Endodermal cell (in vitro differentiated cells): ENCODE results near the gene RPS2. TPM values are rescaled to one million over a fixed set of nuclear protein-coding genes. Genes with fewer than 3 reads are reported as not detected.

Source experiments
- DNase-seq: peaks from one replicate; pipeline ENCODE4 v3.0.0-alpha.2; 2017
- H3K27ac ChIP-seq: 2 replicates; pipeline ENCODE4 v1.5.1; 2013; ENCODE audit warnings: mild to moderate bottlenecking, low read depth, low read length, moderate library complexity
- H3K27me3 ChIP-seq: 2 replicates; pipeline ENCODE4 v1.6.1; 2013; ENCODE audit warnings: mild to moderate bottlenecking, low read length, moderate library complexity; ENCODE audit not compliant: insufficient read depth, control insufficient read depth, poor library complexity, severe bottlenecking
- H3K36me3 ChIP-seq: 2 replicates; pipeline ENCODE4 v1.7.0; 2013; ENCODE audit warnings: mild to moderate bottlenecking, low read length, moderate library complexity; ENCODE audit not compliant: control insufficient read depth, insufficient read depth
- H3K4me1 ChIP-seq: one replicate; pipeline ENCODE4 v1.7.0; 2013; ENCODE audit warnings: low read length; ENCODE audit not compliant: control insufficient read depth, insufficient read depth
- H3K4me3 ChIP-seq: 2 replicates; pipeline ENCODE4 v1.5.1; 2013; ENCODE audit warnings: mild to moderate bottlenecking, low read length, moderate library complexity
- H3K9ac ChIP-seq: 2 replicates; pipeline ENCODE4 v1.6.1; 2013; ENCODE audit warnings: mild to moderate bottlenecking, low read length, moderate library complexity; ENCODE audit not compliant: poor library complexity, severe bottlenecking; ENCODE audit errors: extremely low read depth
- H3K9me3 ChIP-seq: 2 replicates; pipeline ENCODE4 v1.6.1; 2013; ENCODE audit warnings: mild to moderate bottlenecking, low read length, moderate library complexity; ENCODE audit not compliant: control insufficient read depth
- H3K27ac Mint-ChIP-seq: 2 replicates; pipeline ENCODE4 v1.8.0; 2020; ENCODE audit warnings: mixed read lengths
- H3K27me3 Mint-ChIP-seq: 2 replicates; pipeline ENCODE4 v1.8.0; 2021; ENCODE audit warnings: mild to moderate bottlenecking, mixed read lengths; ENCODE audit not compliant: insufficient read depth
- H3K36me3 Mint-ChIP-seq: 2 replicates; pipeline ENCODE4 v1.8.0; 2020; ENCODE audit warnings: low read depth, mixed read lengths
- H3K4me1 Mint-ChIP-seq: 2 replicates; pipeline ENCODE4 v1.8.0; 2020; ENCODE audit warnings: mixed read lengths
- H3K4me3 Mint-ChIP-seq: 2 replicates; pipeline ENCODE4 v1.8.0; 2020; ENCODE audit warnings: mild to moderate bottlenecking, moderate library complexity, mixed read lengths
- H3K9me3 Mint-ChIP-seq: 2 replicates; pipeline ENCODE4 v1.8.0; 2020; ENCODE audit warnings: mild to moderate bottlenecking, mixed read lengths
- CTCF ChIP-seq: fragments of 200-600 bp; sonication (generic); conservative IDR thresholded peaks from 2 replicates; pipeline ENCODE4 v1.5.0; 2021; ENCODE audit warnings: antibody characterized with exemption, mild to moderate bottlenecking
- WGBS, 2 experiments: methylation state at CpG; one replicate each; pipeline versions ENCODE4 v1.1.5 to v1.1.7; 2013; ENCODE audit warnings: missing lambda C conversion rate in 2 of 2, mixed read lengths in 1 of 2; ENCODE audit not compliant: insufficient coverage in 1 of 2, insufficient read length in 1 of 2; 5-methylcytosine and 5-hydroxymethylcytosine counted together
- total RNA-seq, 2 donors: library from RNA; stranded (reverse); fragmentation: NEBNext Ultra II Directional in 1 of 2; extraction: Animal tissue kit (Norgen Biotek cat#: 25700) in 1 of 2; gene quantifications; 2 replicates in 1 of 2; 3 replicates in 1 of 2; pipeline ENCODE4 v1.2.1, GENCODE V29; 2021

RPS2 gene
- total RNA-seq, 2 donors from 2014 or later = 3,064 to 3,492 TPM

- no peak overlapping the region for H3K4me3 Mint-ChIP-seq
- H3K9me3 ChIP-seq = no peaks in the 10 kb centered on the region
- H3K4me1 Mint-ChIP-seq = peaks cover 14% of the 10 kb centered on the region
- no peak for DNase-seq
- no peaks in the 10 kb centered on the region for H3K9me3 Mint-ChIP-seq
- H3K36me3 Mint-ChIP-seq = peaks cover 20% of the 10 kb centered on the region
- H3K27me3 Mint-ChIP-seq = no peaks in the 10 kb centered on the region
- H3K27ac ChIP-seq = no peak overlapping the region
- WGBS, 2 experiments = 93 to 100% methylated on average over 3 to 8 of the region's 8 CpGs
- no peak overlapping the region for H3K4me3 ChIP-seq
- no peak overlapping the region for H3K27ac Mint-ChIP-seq
- TF ChIP-seq CTCF = no peak
- H3K9ac ChIP-seq = no peak overlapping the region
- H3K4me1 ChIP-seq = peaks cover 20% of the 10 kb centered on the region
- H3K36me3 ChIP-seq = peaks cover 39% of the 10 kb centered on the region
- H3K27me3 ChIP-seq = no peaks in the 10 kb centered on the region
These were observed 38.7 kb upstream of the RPS2 start for GRCh38 chr16:2003231-2003826.

GRCh38 chr16:2002406-2003230 is 38.0 kb upstream of the RPS2 start:
- no peaks in the 10 kb centered on the region for H3K9me3 ChIP-seq
- peaks cover 9% of the 10 kb centered on the region for H3K4me1 Mint-ChIP-seq
- peaks cover 22% of the 10 kb centered on the region for H3K36me3 Mint-ChIP-seq
- no peaks in the 10 kb centered on the region for H3K9me3 Mint-ChIP-seq
- no peak overlapping the region for H3K4me3 Mint-ChIP-seq
- no peak overlapping the region for H3K9ac ChIP-seq
- no peak overlapping the region for H3K27ac Mint-ChIP-seq
- no peak overlapping the region for H3K4me3 ChIP-seq
- no peaks in the 10 kb centered on the region for H3K27me3 Mint-ChIP-seq
- no peak for DNase-seq
- no peak overlapping the region for H3K27ac ChIP-seq
- peaks cover 13% of the 10 kb centered on the region for H3K4me1 ChIP-seq
- peaks cover 38% of the 10 kb centered on the region for H3K36me3 ChIP-seq
- H3K27me3 ChIP-seq = no peaks in the 10 kb centered on the region
- 96 to 97% methylated on average over 29 to 47 of the region's 47 CpGs for WGBS, 2 experiments
- TF ChIP-seq CTCF = no peak

- no peaks in the 10 kb centered on the region for H3K9me3 Mint-ChIP-seq
- H3K27me3 ChIP-seq = no peaks in the 10 kb centered on the region
- DNase-seq = no peak
- H3K4me1 Mint-ChIP-seq = peaks cover 7% of the 10 kb centered on the region
- WGBS, 2 experiments = 93 to 95% methylated on average over 37 to 53 of the region's 53 CpGs
- no peak overlapping the region for H3K27ac Mint-ChIP-seq
- TF ChIP-seq CTCF = no peak
- peaks cover 40% of the 10 kb centered on the region for H3K36me3 ChIP-seq
- H3K27ac ChIP-seq = no peak overlapping the region
- H3K4me1 ChIP-seq = peaks cover 9% of the 10 kb centered on the region
- H3K36me3 Mint-ChIP-seq = peaks cover 25% of the 10 kb centered on the region
- no peaks in the 10 kb centered on the region for H3K9me3 ChIP-seq
- H3K27me3 Mint-ChIP-seq = no peaks in the 10 kb centered on the region
- H3K4me3 Mint-ChIP-seq = no peak overlapping the region
- no peak overlapping the region for H3K9ac ChIP-seq
- H3K4me3 ChIP-seq = no peak overlapping the region
These were observed 37.1 kb upstream of the RPS2 start for GRCh38 chr16:2001456-2002355.
